ENCODE measurements around the gene AQP12A.

DNA sequence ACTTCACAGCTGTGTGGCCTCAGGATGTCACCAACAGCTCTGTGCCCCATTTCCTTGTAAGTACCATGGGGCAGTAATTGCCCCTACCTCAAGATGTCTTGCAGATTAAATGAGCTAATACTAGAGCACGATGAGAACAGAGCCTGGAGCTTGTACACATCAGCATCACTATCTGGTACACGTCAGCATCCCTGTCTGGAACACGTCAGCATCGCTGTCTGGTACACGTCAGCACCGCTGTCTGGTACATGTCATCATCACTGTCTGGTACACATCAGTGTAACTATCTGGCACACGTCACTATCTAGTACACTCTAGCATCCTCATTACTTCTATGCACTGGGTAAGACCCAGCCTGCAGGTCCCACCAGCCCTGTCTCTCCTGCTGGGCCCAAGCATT is 37.2 kb downstream of the AQP12A start:
- TF ChIP-seq EZH2phosphoT487 (IDR thresholded peaks at IDR 0.05): no peak
- TF ChIP-seq, protein P1, sequence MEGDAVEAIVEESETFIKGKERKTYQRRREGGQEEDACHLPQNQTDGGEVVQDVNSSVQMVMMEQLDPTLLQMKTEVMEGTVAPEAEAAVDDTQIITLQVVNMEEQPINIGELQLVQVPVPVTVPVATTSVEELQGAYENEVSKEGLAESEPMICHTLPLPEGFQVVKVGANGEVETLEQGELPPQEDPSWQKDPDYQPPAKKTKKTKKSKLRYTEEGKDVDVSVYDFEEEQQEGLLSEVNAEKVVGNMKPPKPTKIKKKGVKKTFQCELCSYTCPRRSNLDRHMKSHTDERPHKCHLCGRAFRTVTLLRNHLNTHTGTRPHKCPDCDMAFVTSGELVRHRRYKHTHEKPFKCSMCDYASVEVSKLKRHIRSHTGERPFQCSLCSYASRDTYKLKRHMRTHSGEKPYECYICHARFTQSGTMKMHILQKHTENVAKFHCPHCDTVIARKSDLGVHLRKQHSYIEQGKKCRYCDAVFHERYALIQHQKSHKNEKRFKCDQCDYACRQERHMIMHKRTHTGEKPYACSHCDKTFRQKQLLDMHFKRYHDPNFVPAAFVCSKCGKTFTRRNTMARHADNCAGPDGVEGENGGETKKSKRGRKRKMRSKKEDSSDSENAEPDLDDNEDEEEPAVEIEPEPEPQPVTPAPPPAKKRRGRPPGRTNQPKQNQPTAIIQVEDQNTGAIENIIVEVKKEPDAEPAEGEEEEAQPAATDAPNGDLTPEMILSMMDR (IDR thresholded peaks at IDR 0.05): no peak
- TF ChIP-seq EZH2 (IDR thresholded peaks at IDR 0.05): no peak
